Psoas muscle (tissue), 8 donors: ENCODE results near the gene WNT7B. TPM values are rescaled to one million over a fixed set of nuclear protein-coding genes. Genes with fewer than 3 reads are reported as not detected.

Experiments used
- ATAC-seq, 4 donors: fragments of 200-7000 bp; cut with Tn5 transposase; one replicate each; pipeline ENCODE4 v1.9.1; 2020; ENCODE audit warnings: moderate library complexity in 3 of 4, mild to moderate bottlenecking in 2 of 4
- DNase-seq, 2 donors: peaks; one replicate each; pipeline ENCODE4 v3.0.0-alpha.2; 2020
- H3K27ac ChIP-seq: fragments of 200-600 bp; one replicate; pipeline ENCODE4 v1.8.0; 2022
- H3K27me3 ChIP-seq, 3 donors: fragments of 200-600 bp in 1 of 3; one replicate each; pipeline versions ENCODE4 v1.6.1 to v1.8.0; 2013 to 2022; ENCODE audit warnings: low read length in 2 of 3, mild to moderate bottlenecking in 2 of 3, moderate library complexity in 1 of 3; ENCODE audit not compliant: insufficient read depth in 3 of 3
- H3K36me3 ChIP-seq, 2 donors: fragments of 200-600 bp in 1 of 2; one replicate each; pipeline versions ENCODE4 v1.6.1 to v1.8.0; 2013 to 2022; ENCODE audit warnings: low read depth in 1 of 2, mild to moderate bottlenecking in 1 of 2, moderate library complexity in 1 of 2; ENCODE audit not compliant: insufficient read depth in 1 of 2
- H3K4me1 ChIP-seq: fragments of 200-600 bp; one replicate; pipeline ENCODE4 v1.8.0; 2022
- H3K4me3 ChIP-seq: fragments of 200-600 bp; one replicate; pipeline ENCODE4 v1.8.0; 2022; ENCODE audit warnings: mild to moderate bottlenecking
- H3K9me3 ChIP-seq: fragments of 200-600 bp; one replicate; pipeline ENCODE4 v1.8.0; 2022
- WGBS, 3 donors: extraction: QIAGEN DNeasy Blood & Tissue Kit; methylation state at CpG; one replicate each; pipeline versions ENCODE4 v1.1.6 to v1.1.7; 2013; 5-methylcytosine and 5-hydroxymethylcytosine counted together
- intact Hi-C, 2 donors: fragments of 100-400 bp; cut with DNase I; formaldehyde crosslinking; loops; one replicate each; pipeline versions ENCODE4 v1.11.0 to v1.14.2; 2022
- long read RNA-seq, 2 donors: library from polyadenylated mRNA; unstranded; transcript quantifications; one replicate each; pipeline ENCODE4 v2.0.0, GENCODE V29; 2021
- polyA plus RNA-seq, 3 donors: library from polyadenylated mRNA; stranded (reverse); fragments of 200-250 nt; gene quantifications; one replicate each; pipeline ENCODE4 v1.2.3, GENCODE V29; 2013
- total RNA-seq, 4 donors: library from RNA; stranded (reverse); fragmentation: NEBNext Ultra II Directional in 2 of 4; extraction: Animal tissue kit (Norgen Biotek cat#: 25700) in 2 of 4; gene quantifications; one replicate each; pipeline versions ENCODE4 v1.2.1 to v1.2.4, GENCODE V29; 2021 to 2023
- TF ChIP-seq, protein P1 (sequence below): fragments of 200-600 bp; IDR thresholded peaks from one replicate; pipeline ENCODE4 v1.8.0; 2022; ENCODE audit warnings: antibody characterized with exemption
- donor health status: healthy with polysubstance abuse.
- donor health status: DM: no; HTN: no; CAD: no; lungs with moderate emphysema.
- donor health status: Bipolar disorder and iron deficiency.
- donor health status: healthy.
- donor health status: DM: yes; HTN: yes; CAD: no.
- donor health status: DM: no; HTN: no; CAD: no.
- donor health status: DM: no; HTN: no; CAD: no.
- donor health status: DM: yes; HTN: yes; CAD: no.

The WNT7B gene
- not detected for total RNA-seq
- polyA plus RNA-seq: under 1 TPM in 1 of 3 donors, not detected in 2; 0.05 TPM
- long read RNA-seq, donor 1: 0 reads
- long read RNA-seq, donor 2: 0 reads

DNA sequence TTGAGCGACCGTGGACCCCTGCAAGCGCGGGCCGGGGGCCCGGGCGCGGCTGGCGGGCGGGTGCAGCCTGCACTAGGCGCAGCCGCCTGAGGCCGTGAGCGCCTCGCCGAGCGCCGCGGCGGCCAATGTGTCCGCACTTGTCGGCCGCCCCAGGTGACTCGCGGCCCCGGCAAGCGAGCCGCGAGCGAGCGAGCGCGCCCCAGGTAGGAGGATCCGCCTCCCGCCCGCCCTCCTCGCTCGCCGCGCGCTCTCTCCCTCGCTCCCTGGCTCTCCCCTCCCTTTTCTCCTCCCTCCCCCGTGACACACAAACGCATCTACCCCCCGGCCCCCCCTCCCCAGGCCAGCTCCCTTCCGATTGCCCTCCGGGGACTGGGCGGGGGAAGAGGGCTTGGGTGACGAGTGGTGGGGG is at the start of gene WNT7B:
WNT7B (minus strand) TSS at position 160 of the 409 bp plus-strand sequence. CDS start 408 bp downstream, outside the sequence.
- intact Hi-C loops: no loop called here
- H3K36me3 ChIP-seq: no peaks in the 10 kb centered on the region
- H3K4me1 ChIP-seq: peaks cover 6% of the 10 kb centered on the region
- DNase-seq: no peak
- H3K9me3 ChIP-seq: no peaks in the 10 kb centered on the region
- peaks cover 0 to 59% (median 33%) of the 10 kb centered on the region in 3 donors for H3K27me3 ChIP-seq
- no peak for ATAC-seq
- TF ChIP-seq, protein P1, sequence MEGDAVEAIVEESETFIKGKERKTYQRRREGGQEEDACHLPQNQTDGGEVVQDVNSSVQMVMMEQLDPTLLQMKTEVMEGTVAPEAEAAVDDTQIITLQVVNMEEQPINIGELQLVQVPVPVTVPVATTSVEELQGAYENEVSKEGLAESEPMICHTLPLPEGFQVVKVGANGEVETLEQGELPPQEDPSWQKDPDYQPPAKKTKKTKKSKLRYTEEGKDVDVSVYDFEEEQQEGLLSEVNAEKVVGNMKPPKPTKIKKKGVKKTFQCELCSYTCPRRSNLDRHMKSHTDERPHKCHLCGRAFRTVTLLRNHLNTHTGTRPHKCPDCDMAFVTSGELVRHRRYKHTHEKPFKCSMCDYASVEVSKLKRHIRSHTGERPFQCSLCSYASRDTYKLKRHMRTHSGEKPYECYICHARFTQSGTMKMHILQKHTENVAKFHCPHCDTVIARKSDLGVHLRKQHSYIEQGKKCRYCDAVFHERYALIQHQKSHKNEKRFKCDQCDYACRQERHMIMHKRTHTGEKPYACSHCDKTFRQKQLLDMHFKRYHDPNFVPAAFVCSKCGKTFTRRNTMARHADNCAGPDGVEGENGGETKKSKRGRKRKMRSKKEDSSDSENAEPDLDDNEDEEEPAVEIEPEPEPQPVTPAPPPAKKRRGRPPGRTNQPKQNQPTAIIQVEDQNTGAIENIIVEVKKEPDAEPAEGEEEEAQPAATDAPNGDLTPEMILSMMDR: no peak
- H3K4me3 ChIP-seq: peak within 1 kb of the TSS; percentile 41
- no peak within 1 kb of the TSS for H3K27ac ChIP-seq
- 0 to 3% (median 1%) methylated on average over 21 to 49 of the region's 49 CpGs for WGBS, 3 donors

DNA sequence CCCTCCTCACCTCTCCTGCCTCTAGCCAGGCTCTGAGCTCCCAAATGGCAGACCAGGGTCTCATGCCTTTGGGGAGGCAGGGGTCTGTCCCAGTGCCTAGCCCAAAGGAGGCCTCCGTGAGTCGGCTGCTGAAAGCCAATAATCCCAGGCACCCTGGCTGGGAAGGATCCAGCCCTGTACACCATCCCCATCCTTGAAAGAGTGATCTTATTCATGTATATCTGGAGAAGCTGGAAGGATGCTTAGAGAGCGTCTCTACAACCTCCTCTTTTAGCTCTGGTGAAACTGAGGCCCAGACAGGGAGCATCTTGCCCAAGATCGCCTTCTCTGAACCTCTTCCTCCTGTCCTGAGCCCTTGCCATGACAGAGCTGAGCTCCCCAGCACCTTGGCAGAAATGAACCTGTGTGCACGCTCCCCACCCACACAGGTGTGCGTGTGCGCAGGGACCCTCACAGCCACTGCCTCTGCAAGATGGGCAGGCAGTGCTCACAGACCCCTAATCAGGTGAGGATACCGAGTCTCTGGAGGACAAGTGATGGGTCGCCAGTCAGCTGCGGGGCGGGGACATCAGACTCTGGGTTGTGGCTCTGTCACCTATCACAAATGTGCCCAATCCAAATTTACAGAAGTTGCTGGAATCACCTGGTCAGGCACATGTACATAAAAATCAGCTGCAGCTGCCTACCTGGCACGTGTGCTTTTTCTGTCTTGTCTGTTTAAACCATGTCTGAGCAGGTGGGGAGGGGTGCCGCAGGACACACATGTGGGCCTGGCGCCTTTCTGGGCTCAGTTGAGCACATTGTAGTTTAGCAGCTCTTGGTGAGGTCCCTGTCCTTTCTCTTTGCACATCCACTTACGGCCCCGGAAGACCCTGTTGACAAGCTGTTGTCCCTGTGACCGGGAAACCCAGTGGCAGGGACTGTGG is 49.3 kb upstream of the WNT7B start:
- TF ChIP-seq, protein P1: no peak
- whole genome bisulfite sequencing, 3 donors: 90 to 91% (median 90%) methylated on average over 17 of the region's 17 CpGs
- Histone ChIP-seq H3K9me3 (no peaks in the 10 kb centered on the region), H3K27me3 (no peaks in the 10 kb centered on the region), H3K4me1 (no peaks in the 10 kb centered on the region), H3K36me3 (no peaks in the 10 kb centered on the region), H3K27ac (peak overlapping the region; percentile 72), H3K4me3 (peak overlapping the region; percentile 66)
- intact Hi-C loops: no loop called here
- peak in 1 of 4 donors; percentile 3 for ATAC-seq
- DNase-seq: no peak

DNA sequence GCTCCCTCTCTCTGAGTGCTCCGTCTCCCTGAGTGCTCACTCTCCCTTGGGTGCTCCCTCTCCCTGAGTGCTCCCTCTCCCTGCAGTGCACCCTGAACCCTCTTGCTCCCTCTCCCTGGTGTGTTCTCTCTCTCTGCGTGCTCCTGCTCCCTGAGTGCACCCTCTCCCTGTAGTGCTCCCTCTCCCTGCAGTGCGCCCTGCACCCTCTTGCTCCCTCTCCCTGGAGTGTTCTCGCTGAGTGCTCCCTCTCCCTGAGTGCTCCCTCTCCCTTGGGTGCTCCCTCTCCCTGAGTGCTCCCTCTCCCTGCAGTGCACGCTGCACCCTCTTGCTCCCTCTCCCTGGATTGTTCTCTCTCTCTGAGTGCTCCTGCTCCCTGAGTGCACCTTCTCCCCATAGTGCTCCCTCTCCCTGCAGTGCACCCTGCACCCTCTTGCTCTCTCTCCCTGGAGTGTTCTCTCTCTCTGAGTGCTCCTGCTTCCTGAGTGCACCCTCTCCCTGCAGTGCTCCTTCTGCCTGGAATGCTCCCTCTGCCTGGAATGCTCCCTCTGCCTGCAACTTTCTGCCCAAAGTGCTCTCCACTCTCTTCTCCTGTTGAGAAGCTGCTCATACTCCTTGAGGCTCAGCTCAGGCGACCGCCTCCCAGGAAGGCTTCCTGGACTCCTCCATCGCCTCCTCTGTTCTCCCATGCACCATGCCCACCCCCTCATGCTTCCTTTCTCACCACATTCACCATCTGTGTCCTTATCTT is 48.4 kb upstream of the WNT7B start:
- H3K4me3 ChIP-seq: no peak overlapping the region
- no peaks in the 10 kb centered on the region for H3K36me3 ChIP-seq
- TF ChIP-seq, protein P1: no peak
- no peaks in the 10 kb centered on the region for H3K9me3 ChIP-seq
- H3K4me1 ChIP-seq: no peaks in the 10 kb centered on the region
- WGBS, 3 donors: 90 to 98% (median 96%) methylated on average over 8 of the region's 8 CpGs
- H3K27me3 ChIP-seq: no peaks in the 10 kb centered on the region
- DNase-seq (no peak), ATAC-seq (no peak)
- no peak overlapping the region for H3K27ac ChIP-seq
- intact Hi-C loops: no loop called here

DNA sequence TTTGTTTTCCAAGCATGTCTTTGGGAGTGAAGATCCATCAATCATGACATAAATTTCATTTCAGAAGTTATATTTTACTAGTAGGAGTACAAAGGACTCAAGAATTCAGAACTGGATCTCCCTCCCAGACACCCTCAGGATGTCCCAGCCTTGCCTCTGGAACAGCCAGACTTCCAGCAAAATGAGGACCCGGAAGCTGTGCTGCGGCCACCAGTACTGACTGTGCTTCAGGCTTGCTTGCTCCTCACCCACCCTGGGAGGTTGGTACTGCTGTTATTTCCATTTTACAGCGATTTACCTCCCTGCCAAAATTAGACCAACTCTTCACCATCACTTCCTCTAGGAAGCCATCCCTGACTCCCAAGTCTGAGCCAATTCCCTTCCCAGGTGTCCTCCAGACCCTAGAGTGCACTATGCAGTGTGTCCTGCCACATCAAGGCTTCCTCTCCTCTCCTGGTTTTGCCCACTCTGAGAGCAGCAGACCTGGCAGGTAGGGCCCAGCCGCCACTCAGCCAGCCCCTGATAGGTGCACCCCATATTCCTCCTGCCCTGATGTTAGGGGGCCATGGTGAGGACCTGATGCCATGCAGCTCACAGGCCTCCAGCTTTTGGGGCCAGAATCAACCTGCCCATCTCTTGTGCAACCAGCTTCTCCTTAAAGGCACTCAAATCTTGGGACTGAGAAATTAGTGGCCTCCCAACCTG is 47.3 kb upstream of the WNT7B start:
- no peaks in the 10 kb centered on the region for H3K27me3 ChIP-seq
- no peak overlapping the region for H3K27ac ChIP-seq
- no peaks in the 10 kb centered on the region for H3K9me3 ChIP-seq
- ATAC-seq (no peak), DNase-seq (no peak)
- H3K4me3 ChIP-seq: no peak overlapping the region
- H3K4me1 ChIP-seq: no peaks in the 10 kb centered on the region
- TF ChIP-seq, protein P1: no peak
- 79 to 83% (median 81%) methylated on average over 4 of the region's 4 CpGs for WGBS, 3 donors
- H3K36me3 ChIP-seq: no peaks in the 10 kb centered on the region
- intact Hi-C loops: no loop called here
